22Rv1 (cell line): ENCODE results near the gene CDK5RAP3.

ENCODE experiments used
- H3K27ac ChIP-seq: fragments of 450-650 bp; 2 replicates; pipeline ENCODE4 v1.5.1; 2017
- CTCF ChIP-seq: fragments of 450-650 bp; IDR thresholded peaks from 2 replicates; pipeline ENCODE4 v1.5.1; 2017; ENCODE audit warnings: mild to moderate bottlenecking
- ZFX ChIP-seq: fragments of 450-650 bp; IDR thresholded peaks from 2 replicates; pipeline ENCODE4 v1.6.1; 2017; ENCODE audit warnings: antibody characterized with exemption, borderline replicate concordance

CDK5RAP3 gene

GRCh38 chr17:47949946-47950345 is 21.0 kb upstream of the CDK5RAP3 start:
- no peak for TF ChIP-seq ZFX
- TF ChIP-seq CTCF: no peak
- peak overlapping the region; percentile 98 for H3K27ac ChIP-seq

GRCh38 chr17:47950448-47950847 is 20.5 kb upstream of the CDK5RAP3 start:
- no peak for TF ChIP-seq ZFX
- no peak for TF ChIP-seq CTCF
- H3K27ac ChIP-seq: peak overlapping the region; percentile 98

GRCh38 chr17:47952171-47953021 is 18.5 kb upstream of the CDK5RAP3 start:
- H3K27ac ChIP-seq: peak overlapping the region; percentile 98; the same call in 1 of the 2 replicates
- TF ChIP-seq ZFX: no peak
- TF ChIP-seq CTCF: no peak

- peak overlapping the region; percentile 98 for H3K27ac ChIP-seq
- TF ChIP-seq CTCF (no peak), ZFX (no peak)
Measured at GRCh38 chr17:47953909-47954308, 17.0 kb upstream of the CDK5RAP3 start.

- peak overlapping the region; percentile 98 for H3K27ac ChIP-seq
Measured at GRCh38 chr17:47955497-47956461, 15.1 kb upstream of the CDK5RAP3 start.

GRCh38 chr17:47956791-47957590 is 13.9 kb upstream of the CDK5RAP3 start:
- H3K27ac ChIP-seq: peak overlapping the region; percentile 98

More at GRCh38 chr17:47955497-47956461, 15.1 kb upstream of the CDK5RAP3 start:
- TF ChIP-seq CTCF: no peak
- TF ChIP-seq ZFX: no peak

More at GRCh38 chr17:47956791-47957590, 13.9 kb upstream of the CDK5RAP3 start:
- TF ChIP-seq CTCF (no peak), ZFX (no peak)
